Ishikawa (cell line): Measurements from ENCODE around the gene RPRD1B.

Experiments
- CEBPB ChIP-seq: IDR thresholded peaks from 2 replicates; pipeline ENCODE4 v1.6.1; 2012
- CREB1 ChIP-seq: IDR thresholded peaks from 2 replicates; pipeline ENCODE4 v1.6.1; 2012; ENCODE audit warnings: low read depth
- EGR1 ChIP-seq: IDR thresholded peaks from 2 replicates; pipeline ENCODE4 v1.6.1; 2012
- EP300 ChIP-seq: IDR thresholded peaks from 2 replicates; pipeline ENCODE4 v1.6.1; 2012; ENCODE audit warnings: borderline replicate concordance
- FOXM1 ChIP-seq: IDR thresholded peaks from 2 replicates; pipeline ENCODE4 v1.6.1; 2012; ENCODE audit warnings: low read depth, borderline replicate concordance
- MAX ChIP-seq: IDR thresholded peaks from 2 replicates; pipeline ENCODE4 v1.6.1; 2012
- NFIC ChIP-seq: IDR thresholded peaks from 2 replicates; pipeline ENCODE4 v1.6.1; 2012
- RAD21 ChIP-seq: IDR thresholded peaks from 2 replicates; pipeline ENCODE4 v1.6.1; 2012; ENCODE audit warnings: low read depth
- REST ChIP-seq: IDR thresholded peaks from 2 replicates; pipeline ENCODE4 v1.6.1; 2012; ENCODE audit warnings: low read depth, mild to moderate bottlenecking
- TAF1 ChIP-seq: IDR thresholded peaks from 2 replicates; pipeline ENCODE4 v1.6.1; 2012; ENCODE audit warnings: low read depth, mild to moderate bottlenecking
- TCF12 ChIP-seq: IDR thresholded peaks from 2 replicates; pipeline ENCODE4 v1.6.1; 2012; ENCODE audit warnings: low read depth
- TEAD4 ChIP-seq: IDR thresholded peaks from 2 replicates; pipeline ENCODE4 v1.6.1; 2012
- YY1 ChIP-seq: IDR thresholded peaks from 2 replicates; pipeline ENCODE4 v1.6.1; 2012; ENCODE audit warnings: low read depth
- ZBTB7A ChIP-seq: IDR thresholded peaks from 2 replicates; pipeline ENCODE4 v1.6.1; 2012; ENCODE audit warnings: low read depth
- TF ChIP-seq, protein P1 (sequence below): IDR thresholded peaks from 2 replicates; pipeline ENCODE4 v1.6.1; 2012

RPRD1B gene

DNA sequence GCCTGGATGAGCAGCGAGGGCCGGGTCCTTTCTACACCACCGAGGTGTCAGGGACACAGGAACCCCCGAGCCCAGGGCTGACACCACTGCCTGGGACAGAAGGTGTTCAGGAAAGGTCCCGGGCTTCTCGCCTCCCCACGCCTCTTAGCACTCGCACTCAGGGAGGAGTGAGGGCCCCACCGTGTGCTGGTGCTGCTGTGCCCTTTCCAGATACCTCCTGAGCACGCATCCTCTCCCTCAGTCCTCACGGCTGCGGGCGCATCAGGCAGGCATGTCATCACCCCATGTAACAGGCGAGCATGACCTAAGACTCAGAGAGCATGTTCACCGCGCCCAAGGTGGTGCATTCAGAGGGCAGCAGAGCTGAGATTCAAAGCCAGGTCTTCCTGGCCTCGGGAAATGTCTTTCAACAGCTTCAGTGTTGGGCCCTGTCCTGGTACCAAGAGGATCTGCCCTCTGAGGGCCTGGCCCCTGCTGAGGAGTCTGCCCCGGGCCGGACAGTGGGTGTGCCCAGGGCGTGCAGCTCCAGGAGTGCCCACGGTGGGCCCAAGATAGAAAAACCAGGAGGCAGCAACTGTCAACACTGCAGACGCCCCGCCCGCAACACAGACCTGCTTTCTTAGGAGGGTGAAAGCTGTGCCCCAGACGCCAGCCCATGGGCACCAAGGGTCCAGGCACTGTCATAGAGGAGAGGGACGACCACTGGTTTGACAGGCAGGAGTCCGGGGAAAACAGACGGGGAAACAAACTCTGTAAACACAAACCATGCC, 102.3 kb downstream of the RPRD1B start:
- TF ChIP-seq EGR1, result no peak
- no peak for TF ChIP-seq ZBTB7A
- TF ChIP-seq REST, result no peak
- no peak for TF ChIP-seq TEAD4
- TF ChIP-seq, protein P1, sequence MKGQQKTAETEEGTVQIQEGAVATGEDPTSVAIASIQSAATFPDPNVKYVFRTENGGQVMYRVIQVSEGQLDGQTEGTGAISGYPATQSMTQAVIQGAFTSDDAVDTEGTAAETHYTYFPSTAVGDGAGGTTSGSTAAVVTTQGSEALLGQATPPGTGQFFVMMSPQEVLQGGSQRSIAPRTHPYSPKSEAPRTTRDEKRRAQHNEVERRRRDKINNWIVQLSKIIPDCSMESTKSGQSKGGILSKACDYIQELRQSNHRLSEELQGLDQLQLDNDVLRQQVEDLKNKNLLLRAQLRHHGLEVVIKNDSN, result no peak
- no peak for TF ChIP-seq TCF12
- no peak for TF ChIP-seq YY1
- no peak for TF ChIP-seq RAD21
- TF ChIP-seq CREB1, result no peak
- no peak for TF ChIP-seq EP300
- TF ChIP-seq NFIC, result no peak
- TF ChIP-seq TAF1, result no peak

DNA sequence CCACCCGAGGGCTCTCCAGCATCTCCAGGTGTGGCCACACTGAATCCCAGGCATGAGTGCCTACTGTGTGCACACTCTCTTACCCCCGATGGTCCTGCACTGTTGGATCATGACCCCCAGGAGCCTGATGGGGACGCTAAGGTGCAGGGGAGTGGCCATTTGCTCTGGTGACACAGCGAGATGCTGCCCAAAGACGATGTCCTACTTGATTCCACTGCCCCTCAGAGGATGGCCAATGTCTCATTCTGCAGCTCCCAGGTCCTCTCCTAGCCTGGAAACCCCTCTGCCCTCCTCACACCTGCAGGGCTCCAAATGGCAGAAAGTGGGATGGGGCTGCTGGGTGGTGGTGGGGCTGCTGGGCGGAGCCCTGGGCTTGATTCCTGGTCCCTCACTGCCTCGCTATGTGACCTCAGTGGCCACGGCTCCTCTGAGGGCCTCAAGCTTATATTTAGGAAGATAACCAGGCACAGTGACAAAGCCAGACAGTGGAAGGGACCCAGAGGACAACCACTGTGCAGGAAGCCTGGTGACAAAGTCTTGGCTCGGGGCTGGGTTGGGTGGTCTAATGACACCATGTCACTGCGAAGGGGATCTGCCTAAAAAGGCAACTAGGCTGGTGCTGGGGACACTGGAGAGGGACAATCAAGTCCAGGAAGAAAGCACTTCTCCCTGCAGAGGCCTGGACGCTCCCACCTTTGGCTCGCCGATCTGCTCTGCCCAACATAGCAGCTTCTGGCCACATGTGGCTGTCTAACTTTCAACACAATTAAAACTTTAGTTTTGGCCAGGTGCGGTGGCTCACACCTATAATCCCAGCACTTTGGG, 103.1 kb downstream of the RPRD1B start:
- no peak for TF ChIP-seq YY1
- TF ChIP-seq, protein P1, result no peak
- TF ChIP-seq NFIC, result no peak
- no peak for TF ChIP-seq EGR1
- no peak for TF ChIP-seq EP300
- TF ChIP-seq TCF12, result no peak
- no peak for TF ChIP-seq TAF1
- TF ChIP-seq CEBPB, result no peak
- no peak for TF ChIP-seq ZBTB7A
- no peak for TF ChIP-seq MAX
- TF ChIP-seq REST, result no peak
- TF ChIP-seq CREB1, result no peak
- TF ChIP-seq TEAD4, result no peak
- TF ChIP-seq RAD21, result no peak
- TF ChIP-seq FOXM1, result no peak

DNA sequence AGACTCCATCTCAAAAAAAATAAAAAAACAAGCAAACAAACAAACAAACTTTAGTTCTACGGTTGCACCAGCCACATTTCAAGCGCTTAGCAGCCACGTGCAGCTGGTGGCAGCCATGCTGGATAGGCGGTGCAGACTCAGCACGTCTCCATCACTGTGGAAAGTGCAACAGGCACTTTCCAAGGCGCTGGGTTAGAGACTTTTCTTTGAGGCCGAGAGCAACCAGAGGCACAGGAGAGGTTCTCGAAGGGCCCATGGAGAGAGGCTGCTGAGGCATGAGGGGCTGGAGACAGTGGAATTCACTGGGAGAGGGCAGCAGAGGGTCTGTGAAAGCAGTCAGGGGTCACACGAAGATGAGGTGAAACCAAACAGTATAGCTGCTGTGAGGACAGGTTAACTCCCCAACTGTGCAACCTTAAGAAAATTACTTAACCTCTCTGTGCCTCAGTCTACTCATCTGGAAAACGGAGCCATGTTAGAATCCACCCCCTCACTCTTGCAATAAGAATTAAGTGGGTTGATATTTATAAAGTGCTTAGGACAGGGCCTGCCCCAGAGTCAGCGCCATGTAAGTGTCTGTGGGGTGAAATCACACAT, 104.0 kb downstream of the RPRD1B start:
- no peak for TF ChIP-seq ZBTB7A
- TF ChIP-seq EP300, result no peak
- no peak for TF ChIP-seq TCF12
- no peak for TF ChIP-seq TEAD4

GRCh38 chr20:38138086-38138778, 104.7 kb downstream of the RPRD1B start:
- TF ChIP-seq MAX (no peak), TEAD4 (no peak), RAD21 (no peak), NFIC (no peak), REST (no peak), FOXM1 (no peak), CREB1 (no peak), EGR1 (no peak), CEBPB (no peak), YY1 (no peak), TCF12 (no peak), EP300 (no peak), ZBTB7A (no peak), TAF1 (no peak)
- TF ChIP-seq, protein P1, result no peak
